DND-41 (cell line): ENCODE results near the gene C3orf20.
"Not testable (repeated sequence)": the region's sequence is repeated elsewhere in the genome, so short reads cannot be mapped to it uniquely, and the experiment has no call there.

Experiments
- ATAC-seq: fragments of 200-7000 bp; cut with Tn5 transposase; 3 replicates; pipeline ENCODE4 v1.9.1; 2021; ENCODE audit warnings: low read depth; ENCODE audit not compliant: insufficient read depth
- DNase-seq: peaks from one replicate; pipeline ENCODE4 v3.0.0-alpha.2; 2020
- H2AFZ ChIP-seq: 2 replicates; pipeline ENCODE4 v1.6.0; 2012; ENCODE audit warnings: low read depth, low read length
- H3K27ac ChIP-seq: 2 replicates; pipeline ENCODE4 v1.5.1; 2012; ENCODE audit warnings: low read length, inconsistent platforms
- H3K27me3 ChIP-seq: fragments of 200-600 bp; sonication (generic); 2 replicates; pipeline ENCODE4 v1.6.0; 2012; ENCODE audit warnings: low read length, mild to moderate bottlenecking, inconsistent platforms; ENCODE audit not compliant: insufficient read depth, poor library complexity
- H3K36me3 ChIP-seq: 2 replicates; pipeline ENCODE4 v1.5.1; 2012; ENCODE audit warnings: low read length, inconsistent platforms; ENCODE audit not compliant: insufficient read depth
- H3K4me1 ChIP-seq: 2 replicates; pipeline ENCODE4 v1.5.1; 2012; ENCODE audit warnings: mild to moderate bottlenecking, low read length; ENCODE audit not compliant: insufficient read depth
- H3K4me2 ChIP-seq: 2 replicates; pipeline ENCODE4 v1.6.0; 2012; ENCODE audit warnings: mild to moderate bottlenecking, moderate library complexity, low read length, inconsistent platforms; ENCODE audit not compliant: insufficient read depth
- H3K4me3 ChIP-seq, 2 experiments: fragments of 200-600 bp in 1 of 2; shearing (Covaris generic) in 1 of 2; 2 replicates each; pipeline ENCODE4 v1.5.1; 2012 to 2016; ENCODE audit warnings: inconsistent platforms in 2 of 2, low read length in 2 of 2, mild to moderate bottlenecking in 2 of 2, low read depth in 1 of 2, moderate library complexity in 1 of 2
- H3K79me2 ChIP-seq: 2 replicates; pipeline ENCODE4 v1.6.0; 2012; ENCODE audit warnings: low read length, inconsistent platforms; ENCODE audit not compliant: insufficient read depth
- H3K9ac ChIP-seq: 2 replicates; pipeline ENCODE4 v1.6.0; 2012; ENCODE audit warnings: low read depth, mild to moderate bottlenecking, inconsistent platforms, low read length, moderate library complexity
- H3K9me3 ChIP-seq: 2 replicates; pipeline ENCODE4 v1.5.1; 2012; ENCODE audit warnings: low read length, moderate library complexity, mild to moderate bottlenecking, inconsistent platforms; ENCODE audit not compliant: insufficient read depth, severe bottlenecking
- H4K20me1 ChIP-seq: 2 replicates; pipeline ENCODE4 v1.6.0; 2012; ENCODE audit warnings: low read length; ENCODE audit not compliant: insufficient read depth
- EZH2 ChIP-seq: IDR thresholded peaks from 3 replicates; pipeline ENCODE4 v1.6.1; 2012; ENCODE audit warnings: borderline replicate concordance, low read depth, mild to moderate bottlenecking, moderate library complexity, low read length, inconsistent platforms; ENCODE audit not compliant: severe bottlenecking
- TF ChIP-seq, protein P1 (sequence below): IDR thresholded peaks from 2 replicates; pipeline ENCODE4 v1.5.1; 2012; ENCODE audit warnings: borderline replicate concordance, low read length, moderate library complexity, mild to moderate bottlenecking; ENCODE audit not compliant: poor library complexity, severe bottlenecking; ENCODE audit errors: extremely low read depth

Gene C3orf20

DNA sequence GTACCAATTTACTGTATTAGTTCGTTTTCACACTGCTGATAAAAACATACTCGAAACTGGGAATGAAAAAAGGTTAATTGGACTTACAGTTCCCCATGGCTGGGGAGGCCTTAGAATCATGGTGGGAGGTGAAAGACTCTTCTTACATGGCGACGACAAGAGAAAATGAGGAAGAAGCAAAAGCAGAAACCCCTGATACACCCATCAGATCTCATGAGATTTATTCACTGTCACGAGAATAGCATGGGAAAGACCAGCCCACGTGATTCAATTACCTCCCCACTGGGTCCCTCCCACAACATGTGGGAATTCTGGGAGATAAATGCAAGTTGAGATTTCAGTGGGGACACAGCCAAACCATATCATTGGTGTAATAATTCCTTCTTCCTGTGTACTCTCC, 69.6 kb downstream of the C3orf20 start:
- no peak overlapping the region for H3K4me2 ChIP-seq
- H2AFZ ChIP-seq = no peak overlapping the region
- peaks cover 12% of the 10 kb centered on the region for H3K27me3 ChIP-seq
- H3K4me3 ChIP-seq = no peak overlapping the region
- no peaks in the 10 kb centered on the region for H3K36me3 ChIP-seq
- ATAC-seq = no peak
- H3K4me1 ChIP-seq = no peaks in the 10 kb centered on the region
- DNase-seq = no peak
- no peak for TF ChIP-seq EZH2
- TF ChIP-seq, protein P1, sequence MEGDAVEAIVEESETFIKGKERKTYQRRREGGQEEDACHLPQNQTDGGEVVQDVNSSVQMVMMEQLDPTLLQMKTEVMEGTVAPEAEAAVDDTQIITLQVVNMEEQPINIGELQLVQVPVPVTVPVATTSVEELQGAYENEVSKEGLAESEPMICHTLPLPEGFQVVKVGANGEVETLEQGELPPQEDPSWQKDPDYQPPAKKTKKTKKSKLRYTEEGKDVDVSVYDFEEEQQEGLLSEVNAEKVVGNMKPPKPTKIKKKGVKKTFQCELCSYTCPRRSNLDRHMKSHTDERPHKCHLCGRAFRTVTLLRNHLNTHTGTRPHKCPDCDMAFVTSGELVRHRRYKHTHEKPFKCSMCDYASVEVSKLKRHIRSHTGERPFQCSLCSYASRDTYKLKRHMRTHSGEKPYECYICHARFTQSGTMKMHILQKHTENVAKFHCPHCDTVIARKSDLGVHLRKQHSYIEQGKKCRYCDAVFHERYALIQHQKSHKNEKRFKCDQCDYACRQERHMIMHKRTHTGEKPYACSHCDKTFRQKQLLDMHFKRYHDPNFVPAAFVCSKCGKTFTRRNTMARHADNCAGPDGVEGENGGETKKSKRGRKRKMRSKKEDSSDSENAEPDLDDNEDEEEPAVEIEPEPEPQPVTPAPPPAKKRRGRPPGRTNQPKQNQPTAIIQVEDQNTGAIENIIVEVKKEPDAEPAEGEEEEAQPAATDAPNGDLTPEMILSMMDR = no peak
- H4K20me1 ChIP-seq = no peaks in the 10 kb centered on the region
- H3K27ac ChIP-seq = no peak overlapping the region
- H3K79me2 ChIP-seq = no peaks in the 10 kb centered on the region
- peaks cover 5% of the 10 kb centered on the region for H3K9me3 ChIP-seq
- no peak overlapping the region for H3K9ac ChIP-seq

DNA sequence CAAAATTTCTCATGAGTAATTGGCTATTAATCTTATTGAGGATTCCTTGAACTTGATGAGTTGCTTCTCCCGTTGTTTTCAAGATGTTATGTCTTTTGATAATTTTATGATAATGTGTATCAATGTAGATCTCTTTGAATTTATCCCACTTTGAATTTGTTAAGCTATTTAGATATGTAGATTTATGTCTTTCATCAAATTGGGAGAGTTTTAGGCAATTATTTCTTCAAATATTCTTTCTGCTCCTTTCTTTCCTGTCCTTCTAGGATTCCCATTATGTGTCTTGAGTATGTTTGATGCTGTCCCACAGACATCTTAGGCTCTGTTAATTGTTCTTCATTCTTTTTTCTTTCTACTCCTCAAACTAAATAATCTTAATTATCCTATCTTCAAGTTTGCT, 75.7 kb downstream of the C3orf20 start:
- TF ChIP-seq EZH2 = no peak
- TF ChIP-seq, protein P1 = no peak
- Histone ChIP-seq H3K4me3 (no peak overlapping the region), H3K4me2 (no peak overlapping the region), H3K36me3 (no peaks in the 10 kb centered on the region), H3K27me3 (peaks cover 12% of the 10 kb centered on the region), H2AFZ (no peak overlapping the region), H3K9me3 (peaks cover 9% of the 10 kb centered on the region), H4K20me1 (no peaks in the 10 kb centered on the region), H3K79me2 (no peaks in the 10 kb centered on the region), H3K4me1 (no peaks in the 10 kb centered on the region), H3K27ac (no peak overlapping the region), H3K9ac (no peak overlapping the region)
- no peak for DNase-seq
- no peak for ATAC-seq

DNA sequence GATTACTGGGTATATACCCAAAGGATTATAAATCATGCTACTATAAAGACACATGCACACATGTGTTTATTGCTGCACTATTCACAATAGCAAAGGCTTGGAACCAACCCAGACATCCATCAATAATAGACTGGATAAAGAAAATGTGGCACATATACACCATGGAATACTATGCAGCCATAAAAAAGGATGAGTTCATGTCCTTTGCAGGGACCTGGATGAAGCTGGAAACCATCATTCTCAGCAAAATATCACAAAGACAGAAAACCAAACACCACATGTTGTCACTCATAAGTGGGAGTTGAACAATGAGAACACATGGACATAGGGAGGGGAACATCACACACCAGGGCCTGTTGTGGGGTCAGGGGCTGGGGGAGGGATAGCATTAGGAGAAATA, 78.0 kb downstream of the C3orf20 start:
- not testable (repeated sequence) for H3K27me3 ChIP-seq, ATAC-seq, H3K4me1 ChIP-seq, H3K79me2 ChIP-seq, H2AFZ ChIP-seq, H3K4me3 ChIP-seq, H3K9ac ChIP-seq, H3K9me3 ChIP-seq, DNase-seq, H3K4me2 ChIP-seq, H4K20me1 ChIP-seq, H3K36me3 ChIP-seq, H3K27ac ChIP-seq

DNA sequence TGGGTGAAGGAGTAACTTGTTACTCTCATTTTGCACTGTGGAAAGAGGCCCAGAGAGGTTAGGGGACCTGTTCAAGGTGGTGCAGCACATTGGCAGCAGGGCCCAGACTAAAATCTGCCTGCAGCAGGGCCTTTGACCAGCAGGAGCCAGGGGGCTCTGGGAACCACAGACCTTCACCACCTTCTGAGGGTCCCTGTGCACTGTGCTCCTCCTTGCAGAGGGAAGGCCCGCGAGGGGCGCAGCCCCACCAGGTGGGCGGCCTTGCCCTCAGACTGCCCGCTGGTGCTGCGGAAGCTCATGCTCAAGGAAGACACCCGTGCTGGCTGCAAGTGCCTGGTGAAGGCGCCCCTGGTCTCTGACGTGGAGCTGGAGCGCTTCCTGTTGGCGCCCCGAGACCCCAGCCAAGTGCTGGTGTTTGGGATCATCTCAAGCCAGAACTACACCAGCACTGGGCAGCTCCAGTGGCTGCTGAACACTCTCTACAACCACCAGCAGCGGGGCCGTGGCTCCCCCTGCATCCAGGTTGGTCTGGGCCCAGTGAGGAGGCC, 82.3 kb downstream of the C3orf20 start:
- no peaks in the 10 kb centered on the region for H3K4me1 ChIP-seq
- H2AFZ ChIP-seq = no peak overlapping the region
- no peaks in the 10 kb centered on the region for H4K20me1 ChIP-seq
- no peaks in the 10 kb centered on the region for H3K9me3 ChIP-seq
- no peak overlapping the region for H3K4me3 ChIP-seq
- ATAC-seq = no peak
- no peak for TF ChIP-seq EZH2
- TF ChIP-seq, protein P1 = no peak
- no peak for DNase-seq
- H3K27ac ChIP-seq = no peak overlapping the region
- no peak overlapping the region for H3K9ac ChIP-seq
- no peaks in the 10 kb centered on the region for H3K27me3 ChIP-seq
- no peak overlapping the region for H3K4me2 ChIP-seq
- H3K79me2 ChIP-seq = no peaks in the 10 kb centered on the region
- no peaks in the 10 kb centered on the region for H3K36me3 ChIP-seq
